ENCODE measurements around the gene ID4.

GRCh38 chr6:19873031-19873430 is 35.9 kb downstream of the ID4 start:
- TF ChIP-seq EP300 (IDR thresholded peaks at IDR 0.05) (no peak), CTCF (IDR thresholded peaks at IDR 0.05) (no peak), POLR2A (IDR thresholded peaks at IDR 0.05) (no peak)

Measured in ovary (tissue), 3 donors.